ENCODE data around the gene SND1.

DNA sequence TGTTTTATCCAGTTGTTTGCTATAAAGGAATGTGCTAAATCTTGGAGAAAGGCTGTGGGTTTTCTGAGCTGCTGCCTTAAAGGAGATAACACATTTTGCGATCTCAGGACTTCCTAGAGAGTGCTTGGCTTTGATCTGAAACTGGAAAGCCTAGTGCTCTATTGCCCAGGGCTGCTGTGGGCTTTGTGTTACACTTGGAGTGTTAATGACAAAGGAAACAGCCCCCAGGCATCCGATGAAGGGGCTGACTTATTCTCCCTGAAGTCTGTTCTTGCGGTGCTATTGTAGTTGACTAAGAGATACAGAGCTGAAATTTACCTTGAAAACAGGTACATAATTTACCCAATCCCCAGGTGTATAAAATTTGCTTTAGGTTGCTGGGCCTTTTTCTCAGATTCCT lies 74.5 kb downstream of the SND1 start:
- TF ChIP-seq, protein P1, sequence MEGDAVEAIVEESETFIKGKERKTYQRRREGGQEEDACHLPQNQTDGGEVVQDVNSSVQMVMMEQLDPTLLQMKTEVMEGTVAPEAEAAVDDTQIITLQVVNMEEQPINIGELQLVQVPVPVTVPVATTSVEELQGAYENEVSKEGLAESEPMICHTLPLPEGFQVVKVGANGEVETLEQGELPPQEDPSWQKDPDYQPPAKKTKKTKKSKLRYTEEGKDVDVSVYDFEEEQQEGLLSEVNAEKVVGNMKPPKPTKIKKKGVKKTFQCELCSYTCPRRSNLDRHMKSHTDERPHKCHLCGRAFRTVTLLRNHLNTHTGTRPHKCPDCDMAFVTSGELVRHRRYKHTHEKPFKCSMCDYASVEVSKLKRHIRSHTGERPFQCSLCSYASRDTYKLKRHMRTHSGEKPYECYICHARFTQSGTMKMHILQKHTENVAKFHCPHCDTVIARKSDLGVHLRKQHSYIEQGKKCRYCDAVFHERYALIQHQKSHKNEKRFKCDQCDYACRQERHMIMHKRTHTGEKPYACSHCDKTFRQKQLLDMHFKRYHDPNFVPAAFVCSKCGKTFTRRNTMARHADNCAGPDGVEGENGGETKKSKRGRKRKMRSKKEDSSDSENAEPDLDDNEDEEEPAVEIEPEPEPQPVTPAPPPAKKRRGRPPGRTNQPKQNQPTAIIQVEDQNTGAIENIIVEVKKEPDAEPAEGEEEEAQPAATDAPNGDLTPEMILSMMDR (IDR thresholded peaks at IDR 0.05), result no peak
- no peak for TF ChIP-seq POLR2A (IDR thresholded peaks at IDR 0.05)

Measured in body of pancreas (tissue), 4 donors.